Anterior cingulate cortex (tissue), 58 donors: ENCODE measurements around the gene ITGAV.

Experiments used
- DNase-seq, 58 donors: peaks; one replicate each; lab custom pipeline; 2025; lab: John Stamatoyannopoulos, UW

Gene ITGAV

GRCh38 chr2:186709529-186710450 is 119.9 kb downstream of the ITGAV start:
- peak in 1 of 58 donors; percentile 31 for DNase-seq

- DNase-seq = no peak
Measured at GRCh38 chr2:186713691-186714090, 123.8 kb downstream of the ITGAV start.

GRCh38 chr2:186714611-186715010 is 124.8 kb downstream of the ITGAV start:
- DNase-seq = no peak

GRCh38 chr2:186716004-186716403 is 126.1 kb downstream of the ITGAV start:
- DNase-seq = no peak

- DNase-seq = no peak
Measured at GRCh38 chr2:186716899-186717298, 127.0 kb downstream of the ITGAV start.

GRCh38 chr2:186717320-186718007 is 127.6 kb downstream of the ITGAV start:
- no peak for DNase-seq

- DNase-seq = no peak
Measured at GRCh38 chr2:186718122-186718521, 128.3 kb downstream of the ITGAV start.

GRCh38 chr2:186718903-186719302 is 129.0 kb downstream of the ITGAV start:
- DNase-seq = no peak

- no peak for DNase-seq
Measured at GRCh38 chr2:186721956-186722355, 132.1 kb downstream of the ITGAV start.

- no peak for DNase-seq
Measured at GRCh38 chr2:186724736-186725135, 134.9 kb downstream of the ITGAV start.

GRCh38 chr2:186725783-186726182 is 135.9 kb downstream of the ITGAV start:
- DNase-seq = peak in 2 of 58 donors; percentile 9 to 13

- DNase-seq = no peak
Measured at GRCh38 chr2:186726938-186727337, 137.1 kb downstream of the ITGAV start.

- no peak for DNase-seq
Measured at GRCh38 chr2:186728631-186729030, 138.8 kb downstream of the ITGAV start.
